HG03175 (cell line): ENCODE measurements around the gene RYR3.
"Not testable (repeated sequence)": the region's sequence is repeated elsewhere in the genome, so short reads cannot be mapped to it uniquely, and the experiment has no call there.

Experiments
- ATAC-seq: cut with Tn5 transposase; IDR thresholded peaks from one replicate; pipeline ENCODE4 v1.9.1; 2021; ENCODE audit warnings: mild to moderate bottlenecking, moderate library complexity; ENCODE audit not compliant: unreplicated experiment

RYR3 gene

DNA sequence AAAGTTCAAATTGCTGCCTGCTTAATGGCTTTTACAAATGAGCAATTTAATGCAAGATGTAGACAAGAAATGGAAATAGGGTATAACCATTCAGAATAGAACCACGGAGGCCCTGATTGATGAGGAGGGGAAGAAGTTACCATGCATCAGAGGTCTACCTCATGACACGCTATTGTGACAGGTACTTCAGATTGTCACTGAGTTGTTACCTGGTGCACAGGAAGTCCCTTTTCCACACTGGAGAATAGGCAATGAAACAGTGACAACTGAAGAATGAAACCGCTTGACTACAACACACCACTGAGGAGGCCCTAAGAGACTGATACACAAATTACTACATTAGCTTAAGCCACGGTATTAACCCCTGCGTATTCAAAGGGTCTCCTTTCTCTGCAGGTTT lies 251.2 kb downstream of the RYR3 start:
- no peak for ATAC-seq

DNA sequence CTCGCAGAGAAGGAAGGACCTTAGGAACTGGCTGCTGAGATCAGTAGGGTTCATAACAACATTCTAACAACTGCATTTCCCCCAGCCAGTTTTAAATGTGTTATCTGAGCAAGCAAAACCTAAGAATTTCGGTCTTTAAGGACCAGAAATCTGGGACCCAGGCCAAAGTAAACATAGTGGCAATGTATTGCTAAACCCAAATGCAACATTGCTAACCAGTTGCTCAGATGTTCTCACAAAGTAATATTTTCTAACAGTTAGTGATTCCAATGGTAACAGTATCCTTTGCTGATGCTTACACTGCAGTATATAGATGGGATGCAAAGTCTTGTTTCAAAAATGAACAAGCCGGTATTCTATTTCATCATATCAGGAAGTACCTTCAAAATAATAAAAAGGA lies 254.3 kb downstream of the RYR3 start:
- no peak for ATAC-seq

DNA sequence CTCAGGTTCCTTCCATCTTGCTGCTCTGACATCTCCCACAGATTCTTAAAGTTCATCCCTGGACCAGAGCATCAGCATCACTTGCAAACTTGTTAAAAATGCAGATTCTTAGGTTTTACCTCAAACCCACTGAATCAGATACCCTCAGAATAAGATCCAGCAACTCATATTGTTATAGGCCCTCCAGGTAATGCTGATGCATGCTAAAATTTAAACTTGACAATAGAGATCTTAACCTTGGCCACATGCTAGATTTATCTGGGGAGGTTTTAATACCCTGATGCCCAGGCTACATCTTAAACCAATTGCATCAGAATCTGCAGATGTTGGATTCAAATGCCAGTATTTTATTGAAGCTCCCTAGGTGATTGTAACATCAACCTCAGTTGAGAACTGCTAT lies 256.9 kb downstream of the RYR3 start:
- ATAC-seq, result no peak

DNA sequence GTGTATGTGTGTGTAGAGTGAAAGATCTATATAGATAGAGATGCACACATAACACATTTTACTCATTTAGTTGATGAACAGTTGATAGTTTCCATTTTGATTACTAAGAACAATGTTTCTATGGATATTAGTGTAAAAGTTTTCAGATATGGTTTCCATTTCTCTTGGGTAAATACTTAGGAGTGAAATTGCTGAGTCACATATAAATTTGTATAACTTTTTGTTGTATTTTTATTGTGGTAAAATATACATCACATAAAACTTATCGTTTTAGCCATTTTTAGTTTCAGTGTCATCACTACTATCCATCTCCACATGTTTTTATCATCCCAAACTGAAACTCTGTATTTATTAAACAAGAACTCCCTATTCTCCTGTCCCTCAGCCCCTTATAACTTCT lies 258.3 kb downstream of the RYR3 start:
- no peak for ATAC-seq

DNA sequence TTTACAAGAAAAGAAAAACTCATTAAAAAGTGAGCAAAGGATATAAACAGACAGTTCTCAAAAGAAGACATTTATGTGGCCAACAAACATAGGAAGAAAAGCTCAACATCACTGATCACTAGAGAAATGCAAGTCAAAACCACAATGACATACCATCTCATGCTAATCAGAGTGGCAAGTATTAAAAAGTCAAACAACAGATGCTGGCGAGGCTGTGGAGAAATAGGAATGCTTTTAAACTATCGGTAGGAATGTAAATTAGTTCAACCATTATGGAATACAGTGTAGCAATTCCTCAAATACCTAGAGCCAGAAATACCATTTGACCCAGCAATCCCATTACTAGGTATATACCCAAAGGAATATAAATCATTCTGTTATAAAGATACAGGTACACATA lies 267.1 kb downstream of the RYR3 start:
- ATAC-seq, result not testable (repeated sequence)

DNA sequence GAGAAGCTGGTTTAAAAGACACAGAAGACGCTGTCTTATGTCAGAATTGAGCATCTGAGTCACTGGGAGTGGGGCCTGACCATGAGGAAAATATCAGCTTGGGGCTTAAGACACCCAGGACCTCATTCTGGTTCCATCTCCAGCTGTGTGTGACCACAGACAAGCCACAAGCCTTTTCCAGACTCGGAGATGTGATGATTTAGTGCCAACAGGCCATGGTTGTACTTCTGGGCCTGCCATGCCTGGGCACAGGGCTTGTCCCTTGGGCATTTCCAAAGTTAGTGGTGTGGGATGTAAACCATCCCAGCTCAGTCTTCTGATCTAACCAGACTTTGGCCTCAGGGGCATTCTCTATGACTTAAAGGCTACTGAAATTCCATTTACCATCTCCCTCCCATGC lies 269.8 kb downstream of the RYR3 start:
- no peak for ATAC-seq

DNA sequence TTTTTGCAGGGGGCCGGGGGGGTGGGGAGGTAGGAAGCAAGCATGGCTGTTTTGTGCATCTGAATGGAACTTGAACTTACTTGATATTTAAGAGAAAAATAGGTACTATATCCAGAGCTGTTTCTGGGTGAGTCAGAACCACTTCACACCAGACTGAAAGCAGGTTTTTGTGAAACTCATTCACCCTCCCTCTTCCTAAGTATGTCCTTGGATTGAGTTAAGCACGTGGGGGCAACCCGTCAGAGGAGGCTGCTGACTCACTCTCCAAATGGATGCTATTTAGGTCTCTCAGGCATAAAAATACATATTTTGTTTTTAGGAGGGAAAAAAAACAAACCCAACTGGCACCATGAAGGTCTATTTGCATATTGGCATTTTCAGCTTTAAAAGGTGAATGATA lies 270.3 kb downstream of the RYR3 start:
- ATAC-seq, result no peak

DNA sequence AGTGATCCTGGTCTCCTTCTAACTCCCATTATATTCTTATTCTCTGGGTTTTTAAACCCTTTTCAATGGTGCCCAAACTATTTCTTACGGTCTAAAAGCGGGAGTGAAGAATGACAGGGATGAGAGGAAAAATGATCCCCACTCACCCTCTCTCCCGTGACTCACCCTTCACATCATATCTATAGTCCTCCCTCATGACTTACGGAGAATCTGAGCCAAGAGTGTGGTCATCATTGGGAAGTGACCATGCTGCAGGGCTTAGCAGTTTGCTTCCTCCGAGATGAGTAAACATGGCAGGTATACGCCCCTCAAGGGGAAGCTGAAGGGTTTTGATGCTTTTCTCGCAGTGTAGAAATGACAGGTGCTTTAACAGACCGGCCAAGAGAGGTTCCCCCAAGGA lies 274.0 kb downstream of the RYR3 start:
- ATAC-seq, result no peak

DNA sequence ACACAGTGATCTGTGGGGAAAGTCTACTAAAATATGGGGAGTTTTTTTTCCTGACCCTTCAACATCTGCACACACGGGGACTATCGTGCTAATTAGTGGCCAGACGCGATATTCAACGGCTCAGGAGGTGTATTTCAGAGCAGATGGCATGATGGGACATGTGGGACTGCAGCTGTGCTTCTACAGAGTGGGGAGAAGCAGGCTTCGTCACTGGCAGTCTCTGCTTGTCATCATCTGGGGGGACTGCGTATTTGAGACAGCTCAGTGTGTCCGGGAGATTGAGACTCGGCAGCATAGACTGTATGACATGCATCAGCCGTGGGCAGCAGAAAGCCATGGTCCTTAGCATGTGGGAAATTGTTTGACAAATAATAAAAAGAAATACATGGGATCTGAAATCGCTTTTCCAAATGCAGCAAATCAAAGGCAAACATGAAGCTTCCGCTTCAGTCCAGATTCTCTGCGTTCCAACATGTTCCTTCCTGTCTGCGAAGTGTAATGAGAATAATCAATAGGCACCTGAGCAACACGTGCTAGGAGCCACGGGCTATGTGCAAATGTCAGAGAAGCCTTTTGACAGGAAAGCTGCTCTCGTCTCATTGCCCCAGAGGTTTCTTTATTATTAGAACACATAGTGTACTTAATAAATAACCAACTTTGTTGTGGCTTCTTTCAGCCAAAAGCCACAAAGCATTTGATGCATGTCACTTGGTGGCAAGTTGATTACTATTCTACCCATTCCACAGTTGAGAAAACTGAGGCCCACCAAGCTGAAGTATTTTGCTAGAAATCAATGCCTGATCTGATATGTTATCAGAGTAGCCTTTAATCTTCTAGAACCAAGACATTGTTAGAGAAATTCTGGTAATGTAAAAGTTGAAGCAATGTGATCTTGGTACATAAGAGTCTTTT lies 276.3 kb downstream of the RYR3 start:
- ATAC-seq, result no peak

DNA sequence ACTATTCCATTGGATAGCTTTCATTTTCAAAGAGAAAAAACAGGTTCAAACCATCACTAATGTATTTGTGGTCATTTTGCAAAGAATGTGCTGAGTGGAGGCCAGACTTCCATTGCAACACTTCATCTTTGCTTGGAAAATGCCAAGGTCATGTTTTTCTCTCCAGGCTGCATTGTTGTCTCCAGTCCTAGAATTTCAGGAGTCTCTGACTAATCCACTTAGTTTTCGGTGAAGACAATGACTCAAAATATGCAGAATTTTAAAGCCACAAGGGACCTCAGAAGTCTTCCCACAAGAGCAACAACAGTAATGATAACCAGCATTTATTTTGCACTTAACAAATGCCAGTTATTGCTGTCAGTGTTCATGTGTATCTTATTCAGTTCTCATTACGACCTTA lies 277.0 kb downstream of the RYR3 start:
- ATAC-seq, result no peak

DNA sequence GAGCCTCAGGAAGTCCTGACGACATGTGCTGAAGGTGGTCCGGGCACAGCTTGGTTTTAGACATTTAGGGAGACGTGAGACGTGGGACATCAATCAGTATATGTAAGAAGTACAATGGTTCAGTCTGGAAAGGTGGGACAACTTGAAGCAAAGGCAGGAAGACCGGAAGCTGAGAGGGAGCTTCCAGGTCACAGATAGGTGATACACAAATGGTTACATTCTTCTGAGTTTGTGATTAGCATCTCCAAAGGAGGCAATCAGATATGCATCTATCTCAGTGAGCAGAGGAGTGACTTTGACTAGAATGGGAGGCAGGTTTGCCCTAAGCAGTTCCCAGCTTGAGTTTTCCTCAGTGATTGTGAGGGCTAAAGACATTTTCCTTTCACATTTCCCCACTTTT lies 282.1 kb downstream of the RYR3 start:
- no peak for ATAC-seq

DNA sequence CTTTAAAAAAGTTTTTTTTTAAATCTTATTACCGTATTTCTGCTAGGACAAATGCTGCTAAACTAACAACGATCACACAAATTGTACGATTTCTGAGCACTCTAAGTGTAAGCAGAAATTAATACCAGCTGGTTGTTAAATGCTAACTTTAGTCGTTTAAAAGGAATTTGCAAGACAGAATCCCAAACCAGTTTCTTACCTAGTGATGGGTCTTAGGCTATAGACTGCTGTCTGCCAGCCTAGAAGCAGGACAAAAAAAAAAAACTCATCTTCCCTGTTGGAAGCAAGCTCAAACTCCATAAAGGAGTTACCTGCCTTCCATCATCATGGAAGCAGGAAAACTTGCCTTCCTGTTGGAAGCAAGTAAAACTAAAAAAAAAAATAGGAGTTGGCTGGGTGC lies 287.6 kb downstream of the RYR3 start:
- ATAC-seq, result not testable (repeated sequence)

DNA sequence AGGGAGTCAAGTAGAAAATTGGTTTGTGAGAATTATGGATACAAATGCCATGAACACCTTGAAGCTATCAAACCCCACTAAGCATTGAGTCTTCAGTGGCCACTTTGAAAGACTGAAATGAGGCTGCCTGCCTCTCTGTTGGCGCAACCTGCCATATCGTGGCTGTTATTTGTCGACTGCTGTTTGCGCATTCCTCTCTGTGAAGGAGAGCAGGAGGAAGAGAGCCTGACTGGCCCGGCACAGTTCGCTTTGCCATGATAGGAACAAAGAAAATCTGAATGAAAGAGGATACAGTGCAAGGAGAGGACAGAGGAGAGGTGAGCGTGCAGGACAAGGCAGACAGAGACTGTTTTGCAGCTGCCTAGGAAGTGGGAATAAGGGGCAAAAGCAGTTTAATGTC lies 289.4 kb downstream of the RYR3 start:
- no peak for ATAC-seq

DNA sequence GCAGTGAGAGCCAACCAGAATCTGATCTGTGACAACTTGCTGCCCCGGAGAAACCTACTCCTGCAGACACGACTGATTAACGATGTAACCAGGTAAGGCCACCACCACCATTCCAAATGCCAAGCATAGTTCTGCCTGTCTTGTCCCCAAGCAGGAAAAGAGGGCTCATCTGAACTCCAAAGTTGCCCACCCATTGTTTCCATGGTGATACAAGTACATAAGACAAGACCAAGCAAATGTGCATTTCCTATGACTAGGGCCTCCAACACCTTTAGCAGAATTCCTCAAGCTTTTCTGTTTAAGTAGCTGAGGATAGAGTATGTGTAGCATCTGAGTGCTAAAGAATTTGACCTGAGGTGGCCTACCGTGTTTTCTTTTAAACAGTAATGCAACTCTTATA lies 290.7 kb downstream of the RYR3 start:
- no peak for ATAC-seq

DNA sequence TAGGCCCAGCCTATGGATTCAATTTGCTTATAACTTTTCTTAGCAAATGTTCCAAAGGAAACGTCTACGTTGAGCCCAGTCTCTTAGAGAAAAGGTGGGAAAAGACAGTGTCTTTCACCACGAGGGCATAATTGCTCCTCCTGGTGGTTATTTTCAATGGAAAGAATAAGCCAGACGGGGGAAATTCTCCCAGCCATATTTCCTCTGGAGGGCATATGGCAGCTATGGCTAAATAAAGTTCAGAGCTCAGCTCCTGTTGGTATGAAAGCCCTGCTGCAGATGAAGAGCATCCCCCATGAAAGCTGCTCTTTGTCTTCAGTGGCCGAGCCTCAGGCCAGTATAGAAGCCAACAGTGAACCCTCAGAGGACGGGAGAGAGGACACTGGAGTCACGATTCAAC lies 297.9 kb downstream of the RYR3 start:
- no peak for ATAC-seq

DNA sequence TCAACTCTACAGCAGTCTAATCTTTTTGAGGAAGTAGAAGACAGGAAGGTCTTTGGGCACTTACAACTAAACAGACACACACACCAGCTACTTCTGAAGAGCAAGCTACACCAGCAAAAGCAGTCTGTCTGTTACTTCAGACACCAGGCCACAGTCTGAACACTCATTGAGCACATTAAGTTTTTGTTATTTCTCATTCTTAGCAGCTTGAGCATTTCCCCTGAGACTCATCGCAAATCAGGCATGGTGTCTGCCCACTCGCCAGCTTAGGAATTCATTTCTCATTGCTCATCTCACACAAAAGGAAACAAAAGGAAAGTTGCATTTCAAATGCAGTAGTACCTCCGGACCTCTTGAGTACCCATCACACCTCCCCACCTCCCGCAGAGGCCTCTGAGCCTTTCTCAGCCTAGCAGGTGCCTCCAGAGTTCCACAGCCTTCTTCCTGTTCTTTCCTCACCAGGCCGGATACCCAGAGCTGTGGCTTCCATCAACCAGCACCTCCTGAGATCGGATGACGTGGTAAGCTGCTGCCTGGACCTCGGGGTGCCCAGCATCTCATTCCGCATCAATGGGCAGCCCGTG lies 302.0 kb downstream of the RYR3 start:
- ATAC-seq, result no peak

DNA sequence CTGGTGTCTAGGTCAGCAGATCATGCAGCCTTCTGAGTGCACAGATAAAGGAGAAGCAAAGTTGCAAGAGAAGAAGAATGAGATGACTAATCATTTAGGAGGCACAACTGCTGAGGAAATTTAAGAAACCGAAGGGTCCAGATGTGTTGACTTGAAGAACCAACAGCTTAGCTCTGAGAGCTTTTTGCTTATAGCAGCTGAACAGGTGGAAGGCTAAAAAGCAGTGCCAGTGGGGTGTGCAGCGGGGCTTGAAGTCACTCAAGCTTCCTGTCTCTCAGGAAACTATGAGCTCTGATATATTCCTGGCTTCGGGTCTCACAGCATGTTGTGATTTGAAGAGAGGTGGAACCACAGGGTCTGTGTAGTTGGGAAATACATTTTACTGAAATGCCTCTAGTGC lies 305.7 kb downstream of the RYR3 start:
- ATAC-seq, result no peak

DNA sequence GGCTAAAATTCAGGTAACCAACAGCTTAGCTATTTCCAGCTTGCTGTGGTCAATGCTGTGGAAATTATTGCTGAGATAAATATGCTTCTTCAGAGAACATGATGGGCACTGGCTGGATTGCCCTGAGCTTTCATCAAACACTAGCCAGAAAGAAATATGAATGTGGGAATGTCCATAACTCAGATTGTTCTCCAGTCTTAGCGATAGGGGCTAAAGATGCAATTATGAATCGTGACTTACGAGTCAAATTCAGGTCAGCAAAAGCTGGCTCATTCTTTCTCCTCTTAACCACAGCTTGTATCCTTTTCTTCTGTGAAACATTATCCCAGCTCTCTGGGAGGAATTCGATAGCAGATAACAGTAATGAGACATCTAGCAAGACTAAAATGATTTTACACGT lies 307.6 kb downstream of the RYR3 start:
- no peak for ATAC-seq

DNA sequence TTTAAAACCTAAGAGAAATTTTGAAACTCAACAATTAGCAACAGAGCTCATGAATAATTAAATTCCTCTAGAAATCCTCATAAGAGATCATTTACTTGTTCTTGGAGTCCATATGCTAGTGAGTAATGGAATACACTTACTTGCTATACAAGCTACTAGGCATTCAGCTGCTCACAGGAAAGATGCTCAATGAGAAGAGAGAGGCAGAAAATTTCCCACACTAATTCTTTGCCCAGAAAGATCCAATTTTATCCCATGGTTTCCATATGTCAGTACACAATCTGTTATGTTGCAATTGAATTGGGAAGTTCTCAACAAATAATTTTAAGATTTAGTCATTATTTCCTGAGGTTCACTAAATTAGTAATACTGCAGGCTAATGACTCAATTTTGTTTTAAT lies 310.4 kb downstream of the RYR3 start:
- ATAC-seq, result no peak

DNA sequence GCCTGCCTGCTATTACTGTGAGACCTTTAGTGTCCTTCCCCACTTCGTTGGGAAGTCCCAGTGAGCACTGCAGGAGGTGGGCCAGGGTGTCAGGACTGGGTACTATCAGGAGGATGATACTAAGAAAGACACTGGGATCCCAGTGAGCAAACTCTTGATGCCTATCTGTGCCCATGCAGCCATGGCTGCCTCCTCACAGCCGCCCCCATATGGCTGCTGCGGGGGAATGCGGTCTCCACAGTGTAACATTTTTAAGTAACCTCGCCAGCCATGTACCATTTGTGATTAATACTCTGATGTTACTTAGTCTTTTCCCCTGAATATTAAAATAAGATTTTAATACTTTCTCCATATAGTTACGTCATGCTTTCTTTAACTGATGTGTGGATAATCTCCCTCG lies 312.2 kb downstream of the RYR3 start:
- no peak for ATAC-seq

DNA sequence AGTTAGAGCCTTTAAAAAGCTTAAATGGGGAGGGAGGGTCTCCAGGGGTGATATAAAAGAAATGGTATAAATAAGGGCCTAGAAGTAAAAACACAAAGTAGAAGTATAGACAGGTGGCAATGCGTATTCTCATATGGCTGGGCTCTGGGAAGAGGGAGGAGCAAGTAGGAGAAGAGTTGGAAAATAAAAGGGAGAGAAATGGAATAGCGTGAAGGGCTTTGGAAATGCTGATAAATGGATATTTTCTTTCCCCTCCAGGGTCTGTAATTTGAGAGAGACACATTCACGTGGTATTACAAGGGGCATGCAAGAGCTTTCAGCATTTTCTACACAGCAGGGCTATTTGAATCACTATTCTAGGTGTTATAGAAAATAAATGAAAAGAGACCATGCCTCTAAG lies 313.7 kb downstream of the RYR3 start:
- ATAC-seq, result no peak

DNA sequence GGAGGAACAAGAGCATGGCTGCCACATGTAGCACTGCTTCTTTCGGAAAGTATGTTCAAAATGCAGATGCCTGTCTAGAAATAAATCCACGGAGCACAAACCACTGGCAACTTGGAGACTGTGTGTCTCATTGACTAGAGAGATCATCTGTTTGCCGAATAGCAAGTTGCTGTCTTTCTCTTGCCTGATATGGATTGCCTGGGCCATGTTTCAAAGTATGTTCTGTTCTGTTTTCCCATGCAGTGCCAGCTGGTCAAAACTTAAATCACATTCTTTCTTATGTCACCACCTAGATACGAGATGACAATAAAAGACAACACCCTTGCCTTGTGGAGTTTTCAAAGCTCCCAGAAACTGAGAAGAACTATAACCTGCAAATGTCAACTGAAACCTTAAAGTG lies 318.9 kb downstream of the RYR3 start:
- no peak for ATAC-seq

DNA sequence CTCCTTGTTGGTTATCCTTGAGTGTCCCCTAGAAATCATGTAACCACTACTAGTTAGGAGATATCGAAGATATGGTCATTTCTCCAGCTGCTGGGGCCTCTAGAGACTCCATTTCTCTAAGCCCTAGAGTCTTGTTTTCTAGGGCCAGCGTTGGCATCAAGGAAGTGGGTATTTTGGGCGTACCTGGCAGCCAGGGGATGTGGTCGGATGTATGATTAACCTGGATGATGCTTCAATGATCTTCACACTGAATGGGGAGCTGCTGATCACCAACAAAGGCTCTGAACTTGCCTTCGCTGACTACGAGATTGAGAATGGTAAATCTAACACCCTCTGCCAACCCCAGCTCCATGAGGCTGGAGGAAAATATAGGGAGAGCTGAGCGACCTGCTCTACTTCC lies 325.5 kb downstream of the RYR3 start:
- peak; percentile 79 for ATAC-seq
